PFSK-1 (cell line): ENCODE data around the gene DCBLD1. TPM values are rescaled to one million over a fixed set of nuclear protein-coding genes. Genes with fewer than 3 reads are reported as not detected.
A peak's percentile ranks its signal among the peaks of the same experiment; 100 is the strongest.

Experiments
- FOXP2 ChIP-seq: optimal IDR thresholded peaks from 2 replicates; pipeline ENCODE3; 2011; ENCODE audit warnings: borderline replicate concordance, control low read depth, inconsistent platforms; ENCODE audit not compliant: insufficient read depth; ENCODE audit errors: extremely low read length, extremely low read depth
- POLR2AphosphoS5 ChIP-seq: IDR thresholded peaks from 2 replicates; pipeline ENCODE4 v1.6.1; 2012; ENCODE audit warnings: low read depth, mild to moderate bottlenecking, control low read depth, low read length, moderate library complexity
- SIN3A ChIP-seq: IDR thresholded peaks from 2 replicates; pipeline ENCODE4 v1.6.1; 2012; ENCODE audit warnings: mild to moderate bottlenecking, low read length, moderate library complexity, borderline replicate concordance; ENCODE audit not compliant: insufficient read depth
- TAF1 ChIP-seq: IDR thresholded peaks from 2 replicates; pipeline ENCODE4 v1.6.1; 2012; ENCODE audit warnings: low read length, control low read depth, borderline replicate concordance; ENCODE audit not compliant: insufficient read depth
- polyA plus RNA-seq: library from polyadenylated mRNA; unstranded; fragments of >200 nt; gene quantifications from one replicate; pipeline ENCODE4 v1.2.1, GENCODE V29; 2012; ENCODE audit warnings: low read depth, missing spikeins; ENCODE audit not compliant: insufficient read length
- TF ChIP-seq, protein P1 (sequence below), 2 experiments: IDR thresholded peaks; 2 replicates each; pipeline versions ENCODE4 v1.6.1 to v1.8.0; 2011 to 2012; ENCODE audit warnings: low read depth in 2 of 2, low read length in 2 of 2, control low read depth in 1 of 2, inconsistent platforms in 1 of 2, mild to moderate bottlenecking in 1 of 2, moderate library complexity in 1 of 2; ENCODE audit not compliant: insufficient read depth in 1 of 2

DCBLD1 gene
- polyA plus RNA-seq: 1.6 TPM

DNA sequence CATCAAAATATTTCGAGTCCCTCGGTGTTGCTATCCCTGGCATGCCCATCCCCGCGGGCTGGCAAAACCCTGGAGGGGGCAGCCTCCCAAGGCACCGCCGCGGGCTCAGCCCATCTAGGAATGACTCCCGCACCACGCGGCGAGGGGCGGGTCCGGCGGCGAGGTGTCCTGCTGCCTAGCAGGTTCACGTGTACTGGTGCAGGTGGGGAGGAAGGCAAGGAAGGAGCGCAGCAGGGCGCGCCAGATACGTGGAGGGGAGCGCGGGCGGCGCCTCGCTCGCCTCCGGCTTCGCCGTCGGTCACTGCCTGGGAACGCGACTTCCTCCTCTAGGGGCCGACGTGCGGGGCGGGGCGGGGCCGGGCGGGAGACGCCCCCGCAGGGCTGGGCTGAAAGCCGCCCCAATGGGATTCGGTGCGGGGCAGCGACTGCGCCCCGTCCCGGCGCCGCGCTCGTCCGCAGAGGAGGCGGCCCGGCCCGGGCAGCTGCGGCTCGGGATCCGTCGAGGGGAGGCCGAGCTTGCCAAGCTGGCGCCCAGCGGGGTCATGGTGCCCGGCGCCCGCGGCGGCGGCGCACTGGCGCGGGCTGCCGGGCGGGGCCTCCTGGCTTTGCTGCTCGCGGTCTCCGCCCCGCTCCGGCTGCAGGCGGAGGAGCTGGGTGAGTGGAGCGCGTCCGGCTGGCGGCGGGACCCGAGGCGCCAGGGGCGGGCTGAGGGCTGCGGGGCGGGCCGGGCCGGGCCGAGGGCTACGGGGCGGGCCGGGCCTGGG lies at the start of gene DCBLD1:
DCBLD1 (plus strand) TSS at position 435 of the 764 bp plus-strand sequence; CDS start at position 543, 108 bp downstream.
- no peak for TF ChIP-seq TAF1
- TF ChIP-seq FOXP2: peak; percentile 31
- TF ChIP-seq, protein P1, sequence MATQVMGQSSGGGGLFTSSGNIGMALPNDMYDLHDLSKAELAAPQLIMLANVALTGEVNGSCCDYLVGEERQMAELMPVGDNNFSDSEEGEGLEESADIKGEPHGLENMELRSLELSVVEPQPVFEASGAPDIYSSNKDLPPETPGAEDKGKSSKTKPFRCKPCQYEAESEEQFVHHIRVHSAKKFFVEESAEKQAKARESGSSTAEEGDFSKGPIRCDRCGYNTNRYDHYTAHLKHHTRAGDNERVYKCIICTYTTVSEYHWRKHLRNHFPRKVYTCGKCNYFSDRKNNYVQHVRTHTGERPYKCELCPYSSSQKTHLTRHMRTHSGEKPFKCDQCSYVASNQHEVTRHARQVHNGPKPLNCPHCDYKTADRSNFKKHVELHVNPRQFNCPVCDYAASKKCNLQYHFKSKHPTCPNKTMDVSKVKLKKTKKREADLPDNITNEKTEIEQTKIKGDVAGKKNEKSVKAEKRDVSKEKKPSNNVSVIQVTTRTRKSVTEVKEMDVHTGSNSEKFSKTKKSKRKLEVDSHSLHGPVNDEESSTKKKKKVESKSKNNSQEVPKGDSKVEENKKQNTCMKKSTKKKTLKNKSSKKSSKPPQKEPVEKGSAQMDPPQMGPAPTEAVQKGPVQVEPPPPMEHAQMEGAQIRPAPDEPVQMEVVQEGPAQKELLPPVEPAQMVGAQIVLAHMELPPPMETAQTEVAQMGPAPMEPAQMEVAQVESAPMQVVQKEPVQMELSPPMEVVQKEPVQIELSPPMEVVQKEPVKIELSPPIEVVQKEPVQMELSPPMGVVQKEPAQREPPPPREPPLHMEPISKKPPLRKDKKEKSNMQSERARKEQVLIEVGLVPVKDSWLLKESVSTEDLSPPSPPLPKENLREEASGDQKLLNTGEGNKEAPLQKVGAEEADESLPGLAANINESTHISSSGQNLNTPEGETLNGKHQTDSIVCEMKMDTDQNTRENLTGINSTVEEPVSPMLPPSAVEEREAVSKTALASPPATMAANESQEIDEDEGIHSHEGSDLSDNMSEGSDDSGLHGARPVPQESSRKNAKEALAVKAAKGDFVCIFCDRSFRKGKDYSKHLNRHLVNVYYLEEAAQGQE (IDR thresholded peaks at IDR 0.05; ENCODE audit: insufficient read depth in 1 of 2, low read depth in 2 of 2, low read length in 2 of 2): no peak

DNA sequence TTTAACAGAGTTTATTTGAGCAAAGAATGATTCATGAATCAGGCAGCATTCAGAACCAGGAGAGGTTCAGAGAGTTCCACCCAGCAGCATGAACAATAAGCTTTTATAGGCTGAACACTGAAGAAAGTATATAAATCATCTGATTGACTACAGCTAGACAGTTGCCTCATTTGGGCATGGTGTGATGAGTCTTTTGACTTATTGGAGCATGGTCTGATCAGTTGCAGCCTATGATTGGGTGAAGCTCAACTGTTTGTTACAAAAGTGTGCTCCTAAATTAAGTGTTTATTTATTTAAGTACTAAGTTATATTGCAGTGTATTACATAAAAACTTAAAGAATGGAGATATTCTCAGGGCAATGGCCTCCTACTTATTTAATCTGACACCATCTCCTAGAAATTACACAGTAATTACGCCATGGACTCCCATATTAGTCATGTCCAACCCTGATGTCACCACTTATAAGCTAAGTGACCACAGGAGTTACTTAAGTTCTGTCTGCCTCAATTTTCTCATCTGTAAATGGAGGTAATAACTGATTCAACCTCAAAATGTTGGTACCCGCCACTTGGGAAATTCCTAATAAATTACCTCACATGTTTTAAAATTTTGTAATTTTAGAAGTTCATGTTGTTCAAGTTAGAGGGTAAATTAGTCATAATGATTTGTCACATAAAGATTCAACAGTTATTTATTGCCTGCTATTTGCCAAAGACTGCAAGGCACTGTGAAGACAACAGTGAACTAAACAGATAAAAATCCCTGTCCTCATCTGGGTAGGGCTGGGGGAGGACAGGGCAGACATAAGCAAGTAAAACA lies 41.6 kb upstream of the DCBLD1 start:
- TF ChIP-seq TAF1: no peak
- TF ChIP-seq SIN3A: no peak
- TF ChIP-seq, protein P1 (IDR thresholded peaks at IDR 0.05; ENCODE audit: insufficient read depth in 1 of 2, low read depth in 2 of 2, low read length in 2 of 2): no peak
- TF ChIP-seq FOXP2: no peak
- no peak for TF ChIP-seq POLR2AphosphoS5

DNA sequence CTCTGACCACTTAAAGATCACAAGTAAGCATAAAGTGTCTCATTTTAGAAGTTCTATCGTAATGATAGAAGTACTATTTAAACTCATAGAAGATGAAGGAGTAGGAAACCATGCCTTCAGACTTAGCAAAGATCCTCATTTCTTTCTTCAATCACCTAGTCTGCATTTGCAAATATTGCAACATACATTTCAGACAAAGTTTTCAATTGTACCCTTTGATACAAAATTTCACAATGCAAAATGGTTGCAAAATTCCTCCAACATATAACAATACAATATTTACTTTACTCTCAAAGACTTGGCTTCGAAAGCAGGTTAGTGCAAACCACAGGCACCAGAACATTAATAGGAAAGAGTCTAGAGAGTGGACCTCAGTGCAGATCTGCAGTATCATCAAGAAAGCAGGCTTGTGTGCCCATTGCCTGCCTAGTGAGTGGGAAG lies 40.6 kb upstream of the DCBLD1 start:
- no peak for TF ChIP-seq TAF1
- TF ChIP-seq SIN3A: no peak
- TF ChIP-seq, protein P1 (IDR thresholded peaks at IDR 0.05; ENCODE audit: insufficient read depth in 1 of 2, low read depth in 2 of 2, low read length in 2 of 2): no peak
- no peak for TF ChIP-seq POLR2AphosphoS5
- TF ChIP-seq FOXP2: no peak

DNA sequence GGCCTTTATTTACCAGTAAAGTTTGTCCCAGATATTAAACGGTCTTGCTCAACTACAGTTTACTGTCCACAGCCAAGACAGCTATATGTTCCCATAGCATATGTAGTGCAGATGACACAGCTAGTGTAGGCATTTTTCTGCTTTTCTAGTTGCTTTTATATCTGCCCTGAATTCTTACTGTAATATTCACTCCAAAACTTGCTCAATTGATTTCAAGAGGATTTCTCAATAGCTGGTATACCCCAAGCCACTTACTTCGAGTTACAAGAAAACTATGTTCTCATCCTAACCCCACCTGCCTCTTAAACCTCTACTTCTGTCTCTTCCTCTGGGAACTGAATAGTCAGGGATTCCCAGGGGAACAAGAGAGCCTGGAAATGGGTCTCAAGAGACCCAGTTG lies 37.9 kb upstream of the DCBLD1 start:
- no peak for TF ChIP-seq TAF1
- TF ChIP-seq SIN3A: no peak
- TF ChIP-seq, protein P1 (IDR thresholded peaks at IDR 0.05; ENCODE audit: insufficient read depth in 1 of 2, low read depth in 2 of 2, low read length in 2 of 2): no peak
- no peak for TF ChIP-seq FOXP2
- TF ChIP-seq POLR2AphosphoS5: no peak
